Stomach smooth muscle (tissue), 2 donors: Measurements from ENCODE around the gene ETHE1.
A peak's percentile ranks its signal among the peaks of the same experiment; 100 is the strongest.

Experiments used
- H3K27ac ChIP-seq: one replicate; pipeline ENCODE4 v1.7.0; 2013; ENCODE audit warnings: mild to moderate bottlenecking, low read length, inconsistent platforms
- H3K27me3 ChIP-seq, 2 donors: one replicate each; pipeline ENCODE4 v1.7.0; 2013; ENCODE audit warnings: low read length in 2 of 2; ENCODE audit not compliant: insufficient read depth in 2 of 2, control insufficient read depth in 1 of 2
- H3K36me3 ChIP-seq, 2 donors: one replicate each; pipeline ENCODE4 v1.7.0; 2013; ENCODE audit warnings: low read length in 2 of 2; ENCODE audit not compliant: control insufficient read depth in 2 of 2, insufficient read depth in 2 of 2
- H3K4me1 ChIP-seq: one replicate; pipeline ENCODE4 v1.7.0; 2013; ENCODE audit warnings: low read length; ENCODE audit not compliant: control insufficient read depth, insufficient read depth
- H3K4me3 ChIP-seq, 2 donors: one replicate each; pipeline ENCODE4 v1.7.0; 2013; ENCODE audit warnings: low read length in 2 of 2
- H3K9ac ChIP-seq, 2 donors: one replicate each; pipeline ENCODE4 v1.7.0; 2013; ENCODE audit warnings: low read length in 2 of 2, mild to moderate bottlenecking in 1 of 2
- H3K9me3 ChIP-seq, 2 donors: one replicate each; pipeline ENCODE4 v1.7.0; 2013; ENCODE audit warnings: low read length in 2 of 2; ENCODE audit not compliant: control insufficient read depth in 2 of 2
- donor health status: healthy.
- donor health status: Pancreatic carcinoma.

The ETHE1 gene, protein sequence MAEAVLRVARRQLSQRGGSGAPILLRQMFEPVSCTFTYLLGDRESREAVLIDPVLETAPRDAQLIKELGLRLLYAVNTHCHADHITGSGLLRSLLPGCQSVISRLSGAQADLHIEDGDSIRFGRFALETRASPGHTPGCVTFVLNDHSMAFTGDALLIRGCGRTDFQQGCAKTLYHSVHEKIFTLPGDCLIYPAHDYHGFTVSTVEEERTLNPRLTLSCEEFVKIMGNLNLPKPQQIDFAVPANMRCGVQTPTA

DNA sequence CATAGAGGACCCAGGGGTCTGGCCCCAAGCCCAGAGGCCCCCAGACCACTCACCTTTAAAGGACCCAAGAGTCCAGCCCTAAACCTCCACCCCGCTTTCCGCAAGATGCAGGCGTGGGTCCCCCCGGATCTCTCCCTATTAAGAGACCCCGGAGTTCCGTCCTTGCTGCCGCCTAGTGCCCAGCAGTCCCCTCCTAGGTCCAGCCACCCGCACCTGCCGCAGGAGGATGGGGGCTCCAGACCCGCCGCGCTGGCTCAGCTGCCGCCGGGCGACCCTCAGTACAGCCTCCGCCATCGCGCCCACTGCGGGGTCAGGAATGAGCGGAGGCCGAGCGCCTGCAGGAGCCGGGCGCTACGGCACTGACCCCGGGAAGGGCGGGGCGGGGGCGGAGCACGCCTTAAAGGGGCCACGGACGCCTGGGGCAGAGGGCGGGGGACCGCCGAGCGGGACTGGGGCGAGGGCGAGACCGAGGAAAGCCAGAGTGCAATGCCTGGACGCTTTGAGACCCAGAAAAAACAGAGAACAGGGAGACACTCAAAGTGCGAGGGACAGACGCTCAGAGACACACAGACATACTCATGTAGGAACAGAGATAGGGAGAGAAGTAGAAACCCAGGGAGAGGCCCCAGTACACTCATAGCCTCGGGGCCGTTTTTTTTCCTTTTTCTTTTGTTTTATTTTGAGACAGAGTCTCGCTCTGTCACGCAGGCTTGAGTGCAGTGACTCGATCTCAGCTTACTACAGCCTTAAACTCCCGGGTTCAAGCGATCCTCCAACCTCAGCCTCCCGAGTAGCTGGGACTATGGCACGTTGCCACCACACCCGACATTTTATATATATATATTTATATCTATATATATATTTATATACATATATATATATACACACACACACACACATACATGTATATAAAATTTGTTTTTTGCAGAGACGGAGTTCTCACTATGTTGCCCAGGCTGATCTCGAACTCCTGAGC is at the start of gene ETHE1:
TSS of gene ETHE1 (minus strand) at position 318 of the 976 bp plus-strand sequence. CDS start at position 294, 24 bp downstream.
- H3K9ac ChIP-seq: peak within 1 kb of the TSS; percentile 84 to 85

DNA sequence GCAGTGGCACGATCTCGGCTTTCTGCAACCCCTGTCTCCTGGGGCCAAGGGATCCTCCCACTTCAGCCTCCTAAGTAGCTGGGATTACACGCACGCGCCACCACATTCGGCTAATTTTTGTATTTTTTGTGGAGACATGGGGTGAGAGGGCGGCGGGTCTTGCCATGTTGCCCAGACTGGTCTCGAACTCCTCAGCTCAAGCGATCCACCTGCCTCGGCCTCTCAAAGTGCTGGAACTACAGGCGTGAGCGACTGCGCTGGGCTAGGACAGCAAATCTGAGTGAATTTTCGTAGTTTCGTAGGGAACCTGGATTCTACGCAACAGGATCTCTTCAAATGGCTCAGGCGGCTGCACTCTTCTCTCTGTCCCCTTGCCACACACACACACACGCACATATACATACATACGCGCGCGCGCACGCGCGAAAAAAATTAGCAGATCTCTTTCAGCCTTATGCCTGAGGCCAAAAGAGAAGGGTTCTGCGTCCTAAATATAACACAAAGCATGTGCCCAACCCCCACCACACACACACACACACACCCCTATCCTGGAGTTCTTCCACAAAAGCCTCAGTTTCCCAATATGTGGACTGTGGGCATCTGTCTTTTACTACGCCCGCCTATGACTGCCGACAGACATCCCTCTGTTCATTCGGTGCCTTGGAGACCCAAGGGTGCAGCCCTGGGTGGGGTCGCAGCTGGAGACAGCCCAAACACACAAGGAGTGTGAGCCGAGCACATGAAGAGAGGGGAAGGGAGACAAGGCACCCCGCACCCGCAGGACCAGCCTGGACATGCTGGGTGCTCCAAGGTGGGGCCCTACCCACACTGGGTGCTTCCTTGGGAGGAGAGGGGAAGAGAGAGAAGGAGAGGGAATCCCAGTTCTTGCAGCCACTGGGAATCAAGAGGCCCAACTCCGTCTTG is 49.2 kb upstream of the ETHE1 start:
- no peaks in the 10 kb centered on the region for H3K27me3 ChIP-seq
- H3K36me3 ChIP-seq: no peaks in the 10 kb centered on the region
- peak overlapping the region in 1 of 2 donors; percentile 55 for H3K9ac ChIP-seq
- H3K4me3 ChIP-seq: peak overlapping the region; percentile 59 to 69
- H3K27ac ChIP-seq: peak overlapping the region; percentile 37
- no peaks in the 10 kb centered on the region for H3K9me3 ChIP-seq
- peaks cover 22% of the 10 kb centered on the region for H3K4me1 ChIP-seq

More for the DNA sequence above, at the start of gene ETHE1:
- Histone ChIP-seq H3K4me1 (peaks cover 25% of the 10 kb centered on the region), H3K27ac (peak within 1 kb of the TSS; percentile 76), H3K9me3 (no peaks in the 10 kb centered on the region), H3K36me3 (no peaks in the 10 kb centered on the region), H3K4me3 (peak within 1 kb of the TSS; percentile 88 to 92), H3K27me3 (no peaks in the 10 kb centered on the region)

DNA sequence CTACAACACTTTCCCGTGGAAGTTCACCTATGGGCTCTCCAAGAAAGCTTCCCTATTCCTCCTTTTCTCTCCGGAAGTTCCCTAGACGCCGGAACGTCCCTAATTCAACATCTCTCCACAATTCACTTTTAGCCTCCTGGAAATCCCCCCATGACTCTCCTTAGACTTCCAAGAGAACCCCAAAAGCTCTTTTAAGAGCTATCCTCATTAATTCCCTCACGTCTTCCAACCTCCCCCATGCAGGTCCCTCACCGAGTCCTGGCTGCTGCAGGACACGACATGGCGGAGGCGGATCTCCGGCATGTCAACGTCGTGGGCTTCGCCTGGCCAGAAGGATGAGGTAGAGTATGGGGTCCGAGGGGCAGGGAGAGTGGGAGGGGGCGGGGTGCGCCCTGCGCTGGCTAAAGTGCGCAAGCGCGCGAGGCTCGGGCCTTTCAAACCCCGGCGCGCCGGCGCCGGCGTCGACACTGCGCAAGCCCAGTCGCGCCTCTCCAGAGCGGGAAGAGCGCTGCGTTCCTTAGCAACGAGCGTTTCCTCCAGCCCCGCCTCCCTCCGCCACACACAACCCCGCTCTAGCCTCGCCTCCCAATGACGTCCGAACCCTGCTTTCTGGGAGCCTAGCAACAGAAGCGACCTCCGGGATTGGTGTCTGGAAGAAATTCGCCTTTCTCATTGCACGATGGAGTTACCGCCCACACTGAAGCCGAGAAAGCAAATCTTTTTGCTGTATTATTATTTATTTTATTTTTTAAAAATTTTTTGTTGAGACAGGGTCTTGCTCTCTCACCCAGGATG is 48.4 kb upstream of the ETHE1 start, which contains the start of the genes PINLYP and XRCC1:
TSS of gene PINLYP (plus strand) at position 646 of the 795 bp plus-strand sequence. CDS start 1,391 bp downstream, outside the sequence.
TSS of gene XRCC1 (minus strand) at position 372 of the 795 bp plus-strand sequence. CDS start at position 303, 69 bp downstream.
- Histone ChIP-seq H3K27ac (peak within 1 kb of the TSS; percentile 90), H3K9me3 (no peaks in the 10 kb centered on the region), H3K27me3 (no peaks in the 10 kb centered on the region), H3K4me3 (peak within 1 kb of the TSS; percentile 95 to 100), H3K4me1 (peaks cover 18% of the 10 kb centered on the region), H3K36me3 (no peaks in the 10 kb centered on the region), H3K9ac (peak within 1 kb of the TSS; percentile 98 to 99)

DNA sequence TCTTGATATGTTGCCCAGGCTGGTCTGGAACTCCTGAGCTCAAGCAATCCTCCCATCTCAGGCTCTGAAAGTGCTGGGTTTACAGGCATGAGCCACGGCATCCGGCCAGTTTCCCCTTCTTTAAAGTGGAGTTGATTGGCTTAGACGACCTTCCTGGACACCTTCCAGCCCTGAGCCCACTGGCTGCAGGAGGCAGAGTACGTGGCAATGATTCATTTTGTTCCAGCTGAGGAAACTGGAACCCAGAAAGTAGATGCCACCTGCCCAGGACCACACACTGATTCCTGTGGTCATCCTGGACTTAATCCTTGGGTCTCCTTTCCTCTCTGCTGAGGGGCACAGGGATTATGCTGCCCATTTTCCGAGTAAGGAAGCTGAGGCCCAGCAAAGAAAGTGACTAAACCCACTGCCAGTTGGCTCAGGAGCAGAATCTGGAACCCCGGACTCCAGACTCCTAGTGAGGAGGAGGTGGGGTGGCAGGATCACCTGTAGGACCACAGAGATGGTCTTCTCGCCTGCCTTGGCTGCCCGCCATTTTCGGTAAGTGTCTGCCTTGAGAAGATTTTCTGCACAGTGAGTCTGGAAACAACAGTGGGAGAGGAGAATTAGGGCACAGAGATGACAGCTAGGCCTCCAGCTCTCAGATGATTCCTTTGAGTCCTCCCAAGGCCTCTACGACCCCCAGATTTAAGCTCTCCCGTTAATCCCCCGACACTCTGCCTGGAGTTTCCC is 47.6 kb upstream of the ETHE1 start:
- no peaks in the 10 kb centered on the region for H3K36me3 ChIP-seq
- H3K4me3 ChIP-seq: peak overlapping the region; percentile 95 to 100
- peaks cover 15% of the 10 kb centered on the region for H3K4me1 ChIP-seq
- no peaks in the 10 kb centered on the region for H3K27me3 ChIP-seq
- H3K27ac ChIP-seq: peak overlapping the region; percentile 90
- H3K9me3 ChIP-seq: no peaks in the 10 kb centered on the region
- H3K9ac ChIP-seq: peak overlapping the region; percentile 98 to 99

DNA sequence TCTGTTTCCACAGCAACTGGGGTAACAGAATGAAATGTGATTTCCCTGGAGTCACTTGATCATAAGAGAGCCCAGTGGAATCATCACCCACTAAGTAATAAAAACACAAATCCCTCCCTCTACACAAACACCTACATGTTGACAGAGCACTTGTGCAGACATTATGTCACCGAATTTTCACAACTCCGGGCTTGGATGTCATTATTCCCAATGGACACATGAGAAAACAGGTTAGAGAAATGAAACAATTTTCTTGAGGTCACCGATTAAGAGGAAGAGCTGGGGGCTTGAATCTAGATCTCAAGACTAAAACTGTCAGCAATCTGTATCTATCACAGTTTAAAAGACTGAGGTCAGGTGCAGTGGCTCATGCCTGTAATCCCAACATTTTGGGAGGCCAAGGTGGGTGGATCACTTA is 45.2 kb upstream of the ETHE1 start:
- no peak overlapping the region for H3K4me3 ChIP-seq
- H3K9ac ChIP-seq: no peak overlapping the region
- H3K4me1 ChIP-seq: peaks cover 15% of the 10 kb centered on the region
- H3K36me3 ChIP-seq: no peaks in the 10 kb centered on the region
- no peak overlapping the region for H3K27ac ChIP-seq
- no peaks in the 10 kb centered on the region for H3K27me3 ChIP-seq
- no peaks in the 10 kb centered on the region for H3K9me3 ChIP-seq

DNA sequence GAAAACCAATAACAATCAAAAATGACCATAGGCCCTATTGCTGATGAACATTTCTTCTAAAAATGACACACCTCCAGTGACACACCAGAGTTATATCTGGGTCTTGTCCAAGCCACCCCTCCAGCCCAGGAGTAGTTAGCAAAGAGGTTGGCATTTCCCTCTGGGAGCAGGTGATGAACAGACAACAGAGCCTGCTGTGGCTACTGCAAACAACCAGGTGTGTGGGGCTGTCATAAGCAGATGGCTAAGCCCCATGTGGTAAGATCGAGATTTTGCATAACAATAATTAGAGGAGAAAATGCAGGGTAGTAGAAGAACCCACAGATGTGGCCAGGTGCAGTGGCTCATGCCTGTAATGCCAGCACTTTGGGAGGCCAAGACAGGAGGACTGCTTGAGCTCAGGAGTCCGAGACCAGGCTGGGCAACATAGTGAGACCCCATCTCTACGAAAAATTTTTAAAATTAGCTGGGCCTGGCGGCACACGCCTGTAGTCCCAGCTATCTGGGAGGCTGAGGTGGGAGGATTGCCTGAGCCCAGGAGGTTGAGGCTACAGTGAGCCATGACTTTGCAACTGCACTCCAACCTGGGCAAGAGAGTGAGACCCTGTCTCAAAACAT is 43.3 kb upstream of the ETHE1 start:
- Histone ChIP-seq H3K4me3 (no peak overlapping the region), H3K9ac (no peak overlapping the region), H3K36me3 (no peaks in the 10 kb centered on the region), H3K27ac (no peak overlapping the region), H3K27me3 (no peaks in the 10 kb centered on the region), H3K9me3 (no peaks in the 10 kb centered on the region), H3K4me1 (peaks cover 10% of the 10 kb centered on the region)

DNA sequence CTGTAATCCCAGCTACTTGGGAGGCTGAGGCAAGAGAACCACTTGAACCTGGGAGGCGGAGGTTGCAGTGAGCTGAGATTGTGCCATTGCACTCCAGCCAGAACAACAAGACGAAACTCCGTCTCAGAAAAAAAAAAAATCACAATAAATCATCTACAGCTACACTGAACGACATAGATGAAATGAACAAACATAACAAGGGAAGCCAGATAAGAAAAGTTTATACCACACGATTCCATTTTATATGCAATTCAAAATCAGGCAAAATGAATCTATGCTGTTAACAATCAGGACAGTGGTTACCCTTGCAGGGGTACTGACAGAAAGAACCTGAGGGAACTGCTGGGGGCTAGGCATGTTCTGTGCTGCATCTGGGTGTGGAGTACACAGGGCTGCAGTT is 42.7 kb upstream of the ETHE1 start:
- no peak overlapping the region for H3K27ac ChIP-seq
- peaks cover 8% of the 10 kb centered on the region for H3K4me1 ChIP-seq

DNA sequence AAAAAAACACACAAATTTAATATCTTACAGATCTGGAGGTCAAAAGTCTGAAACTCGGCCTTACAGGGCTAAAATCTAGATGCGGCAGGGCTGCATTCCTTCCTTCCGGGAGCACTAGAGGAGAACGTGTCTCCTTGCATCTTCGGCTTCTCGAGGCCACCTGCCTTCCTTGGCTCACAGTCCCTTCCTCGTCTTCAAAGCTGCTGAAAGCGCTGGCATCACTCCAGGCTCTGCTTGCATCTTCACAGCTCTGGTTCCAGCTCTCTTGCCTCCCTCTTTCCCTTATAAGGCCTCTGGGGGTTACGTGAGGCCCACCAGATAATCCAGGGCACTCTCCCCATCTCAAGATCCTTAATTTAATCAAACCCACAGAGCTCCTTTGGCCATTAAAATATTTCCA is 37.8 kb upstream of the ETHE1 start:
- no peak overlapping the region for H3K4me3 ChIP-seq
- H3K27me3 ChIP-seq: no peaks in the 10 kb centered on the region
- H3K4me1 ChIP-seq: peaks cover 18% of the 10 kb centered on the region
- peaks cover 8 to 11% of the 10 kb centered on the region in 2 donors for H3K36me3 ChIP-seq
- H3K9me3 ChIP-seq: no peaks in the 10 kb centered on the region
- no peak overlapping the region for H3K27ac ChIP-seq
- no peak overlapping the region for H3K9ac ChIP-seq

More for the DNA sequence above, 42.7 kb upstream of the ETHE1 start:
- no peaks in the 10 kb centered on the region for H3K9me3 ChIP-seq
- H3K4me3 ChIP-seq: no peak overlapping the region
- no peaks in the 10 kb centered on the region for H3K27me3 ChIP-seq
- H3K36me3 ChIP-seq: no peaks in the 10 kb centered on the region
- H3K9ac ChIP-seq: no peak overlapping the region
